NB4 (cell line): Measurements from ENCODE around the gene BICDL1.
A peak's percentile ranks its signal among the peaks of the same experiment; 100 is the strongest.

Experiments
- DNase-seq: peaks from one replicate; pipeline ENCODE4 v3.0.0; 2010; ENCODE audit warnings: low read depth
- H3K4me3 ChIP-seq: one replicate; pipeline ENCODE4 v1.5.1; 2011; ENCODE audit warnings: mild to moderate bottlenecking, low read depth, low read length, moderate library complexity
- CTCF ChIP-seq: IDR thresholded peaks from one replicate; pipeline ENCODE4 v1.5.1; 2012; ENCODE audit warnings: low read depth, low read length
- MAX ChIP-seq: IDR thresholded peaks from 2 replicates; pipeline ENCODE4 v1.6.1; 2011; ENCODE audit warnings: low read depth, low read length
- MYC ChIP-seq: IDR thresholded peaks from 2 replicates; pipeline ENCODE4 v1.6.1; 2011; ENCODE audit warnings: low read depth, low read length
- POLR2A ChIP-seq: IDR thresholded peaks from 2 replicates; pipeline ENCODE4 v1.6.1; 2011; ENCODE audit warnings: mild to moderate bottlenecking; ENCODE audit not compliant: insufficient read length; ENCODE audit errors: extremely low read depth

The BICDL1 gene

GRCh38 chr12:119998471-119999245, 9.6 kb downstream of the BICDL1 start:
- no peak for DNase-seq
- TF ChIP-seq CTCF, result no peak
- TF ChIP-seq MYC, result no peak
- no peak for TF ChIP-seq POLR2A
- TF ChIP-seq MAX, result no peak
- H3K4me3 ChIP-seq, result no peak overlapping the region

GRCh38 chr12:120000556-120000955, 11.5 kb downstream of the BICDL1 start:
- H3K4me3 ChIP-seq, result no peak overlapping the region
- TF ChIP-seq MYC (no peak), MAX (no peak), CTCF (no peak), POLR2A (no peak)
- no peak for DNase-seq

- H3K4me3 ChIP-seq, result no peak overlapping the region
- DNase-seq, result no peak
- TF ChIP-seq CTCF (no peak), MYC (no peak), MAX (no peak)
These were observed 17.4 kb downstream of the BICDL1 start for GRCh38 chr12:120006258-120006975.

- peak; percentile 15 for DNase-seq
- H3K4me3 ChIP-seq, result no peak overlapping the region
- TF ChIP-seq CTCF, result no peak
These were observed 18.2 kb downstream of the BICDL1 start for GRCh38 chr12:120007272-120007671.

GRCh38 chr12:120010661-120011230, 21.7 kb downstream of the BICDL1 start:
- no peak overlapping the region for H3K4me3 ChIP-seq
- TF ChIP-seq MAX (no peak), CTCF (no peak), MYC (no peak), POLR2A (no peak)
- no peak for DNase-seq
